ENCODE data around the gene SCML1. TPM values are rescaled to one million over a fixed set of nuclear protein-coding genes. Genes with fewer than 3 reads are reported as not detected.

The SCML1 gene
- total RNA-seq, 1 donor from 2014 or later, result 6.8 TPM

GRCh38 chrX:17732138-17732783 is 5.0 kb upstream of the SCML1 start:
- TF ChIP-seq, protein P1, sequence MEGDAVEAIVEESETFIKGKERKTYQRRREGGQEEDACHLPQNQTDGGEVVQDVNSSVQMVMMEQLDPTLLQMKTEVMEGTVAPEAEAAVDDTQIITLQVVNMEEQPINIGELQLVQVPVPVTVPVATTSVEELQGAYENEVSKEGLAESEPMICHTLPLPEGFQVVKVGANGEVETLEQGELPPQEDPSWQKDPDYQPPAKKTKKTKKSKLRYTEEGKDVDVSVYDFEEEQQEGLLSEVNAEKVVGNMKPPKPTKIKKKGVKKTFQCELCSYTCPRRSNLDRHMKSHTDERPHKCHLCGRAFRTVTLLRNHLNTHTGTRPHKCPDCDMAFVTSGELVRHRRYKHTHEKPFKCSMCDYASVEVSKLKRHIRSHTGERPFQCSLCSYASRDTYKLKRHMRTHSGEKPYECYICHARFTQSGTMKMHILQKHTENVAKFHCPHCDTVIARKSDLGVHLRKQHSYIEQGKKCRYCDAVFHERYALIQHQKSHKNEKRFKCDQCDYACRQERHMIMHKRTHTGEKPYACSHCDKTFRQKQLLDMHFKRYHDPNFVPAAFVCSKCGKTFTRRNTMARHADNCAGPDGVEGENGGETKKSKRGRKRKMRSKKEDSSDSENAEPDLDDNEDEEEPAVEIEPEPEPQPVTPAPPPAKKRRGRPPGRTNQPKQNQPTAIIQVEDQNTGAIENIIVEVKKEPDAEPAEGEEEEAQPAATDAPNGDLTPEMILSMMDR (IDR thresholded peaks at IDR 0.05; ENCODE audit: borderline replicate concordance), result no peak
- H3K9me3 ChIP-seq (replicated peaks), result no peaks in the 10 kb centered on the region
- no peak overlapping the region for H3K27ac ChIP-seq (replicated peaks)
- intact Hi-C loops (cut with micrococcal nuclease), result no loop called here
- no peak overlapping the region for H3K4me3 ChIP-seq
- no peak for DNase-seq
- no peaks in the 10 kb centered on the region for H3K36me3 ChIP-seq
- no peaks in the 10 kb centered on the region for H3K27me3 ChIP-seq (ENCODE audit: low read depth)
- H3K4me1 ChIP-seq, result no peaks in the 10 kb centered on the region

DNA sequence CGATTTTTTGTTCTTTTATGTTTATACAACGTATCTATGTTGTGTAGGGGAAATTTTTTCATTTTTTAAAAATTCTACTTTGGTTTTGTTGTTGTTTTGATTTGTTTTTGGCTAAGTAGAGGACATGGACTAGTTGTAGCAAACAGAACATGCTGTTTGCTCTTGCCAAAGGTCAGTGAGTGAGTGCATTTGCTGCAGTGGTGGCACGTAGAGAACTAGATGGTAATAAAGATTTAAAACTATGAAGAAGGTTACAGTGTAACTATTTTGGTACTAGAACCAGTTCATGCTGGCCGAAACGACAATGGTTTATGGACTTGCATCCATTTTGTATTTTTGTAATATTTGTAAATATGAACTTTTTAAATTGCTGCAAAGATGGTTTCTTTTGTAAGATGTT is 1.9 kb upstream of the SCML1 start:
- intact Hi-C loops (cut with micrococcal nuclease), result no loop called here
- H3K9me3 ChIP-seq (replicated peaks), result no peaks in the 10 kb centered on the region
- H3K27me3 ChIP-seq (ENCODE audit: low read depth), result no peaks in the 10 kb centered on the region
- TF ChIP-seq, protein P1 (IDR thresholded peaks at IDR 0.05; ENCODE audit: borderline replicate concordance), result no peak
- H3K4me1 ChIP-seq, result peaks cover 11% of the 10 kb centered on the region
- no peak overlapping the region for H3K4me3 ChIP-seq
- H3K36me3 ChIP-seq, result no peaks in the 10 kb centered on the region
- H3K27ac ChIP-seq (replicated peaks), result peak overlapping the region; percentile 81
- no peak for DNase-seq

GRCh38 chrX:17736478-17736855 is 826 bp upstream of the SCML1 start:
- no peak for DNase-seq
- no peaks in the 10 kb centered on the region for H3K9me3 ChIP-seq (replicated peaks)
- no peaks in the 10 kb centered on the region for H3K27me3 ChIP-seq (ENCODE audit: low read depth)
- H3K36me3 ChIP-seq, result no peaks in the 10 kb centered on the region
- peak overlapping the region; percentile 71 for H3K4me3 ChIP-seq
- intact Hi-C loops (cut with micrococcal nuclease), result no loop called here
- TF ChIP-seq, protein P1 (IDR thresholded peaks at IDR 0.05; ENCODE audit: borderline replicate concordance), result no peak
- H3K27ac ChIP-seq (replicated peaks), result peak overlapping the region; percentile 81
- peaks cover 11% of the 10 kb centered on the region for H3K4me1 ChIP-seq

DNA sequence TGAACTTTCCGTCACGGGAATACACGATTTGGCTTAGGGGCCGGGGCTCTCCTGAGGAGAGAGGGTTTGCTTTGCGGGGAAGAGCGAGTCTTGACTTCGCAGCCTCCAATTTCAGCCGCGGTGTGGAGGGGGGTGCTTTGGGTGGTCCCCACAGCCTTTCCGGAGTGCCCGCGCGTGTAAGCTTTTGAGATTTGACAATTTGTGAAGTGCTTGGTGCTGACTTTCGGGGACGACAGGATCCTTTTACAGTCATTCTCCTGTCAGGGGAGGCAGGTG is 355 bp downstream of the SCML1 start:
- Histone ChIP-seq H3K9me3 (replicated peaks) (no peaks in the 10 kb centered on the region), H3K27ac (replicated peaks) (peak overlapping the region; percentile 88), H3K4me3 (peak overlapping the region; percentile 71), H3K27me3 (ENCODE audit: low read depth) (no peaks in the 10 kb centered on the region), H3K4me1 (peaks cover 11% of the 10 kb centered on the region), H3K36me3 (no peaks in the 10 kb centered on the region)
- DNase-seq, result no peak
- intact Hi-C loops (cut with micrococcal nuclease), result no loop called here
- TF ChIP-seq, protein P1 (IDR thresholded peaks at IDR 0.05; ENCODE audit: borderline replicate concordance), result no peak

DNA sequence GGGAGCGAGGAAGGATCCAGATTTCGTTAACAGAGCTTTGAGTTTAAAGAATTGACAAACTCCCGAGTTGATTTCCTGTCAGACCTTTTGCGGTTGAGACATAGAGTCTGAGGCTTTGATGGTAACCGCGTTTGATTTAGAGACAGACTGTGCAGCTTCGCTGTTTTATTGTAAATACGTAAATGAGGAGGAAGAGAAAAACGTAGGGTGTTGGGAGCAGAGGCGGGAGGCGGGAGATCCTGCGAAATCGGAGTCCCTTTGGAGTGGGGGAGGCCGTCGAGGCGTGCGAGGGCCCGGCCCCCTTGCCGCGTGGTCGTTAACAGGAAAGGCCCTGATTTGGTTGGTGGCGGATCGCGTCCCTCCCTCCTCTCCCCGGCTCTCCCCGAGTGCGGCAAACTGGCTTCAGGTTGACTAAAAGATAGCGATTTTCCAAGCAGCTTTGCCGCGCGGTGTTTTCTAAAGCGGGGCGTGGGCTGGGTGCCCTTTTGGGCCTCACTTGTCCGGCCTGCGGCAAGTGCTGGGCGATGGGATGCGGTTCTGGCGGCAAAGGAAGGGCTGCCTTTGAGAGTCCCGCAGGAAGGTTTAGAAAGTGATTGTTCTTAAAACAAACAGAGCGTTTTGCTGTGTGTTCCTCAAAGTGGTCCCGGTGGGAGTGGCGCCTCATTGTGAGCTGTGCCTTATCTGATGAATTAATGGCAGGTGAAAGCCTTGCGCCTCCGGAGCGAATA is 857 bp downstream of the SCML1 start:
- Histone ChIP-seq H3K4me1 (peaks cover 11% of the 10 kb centered on the region), H3K27ac (replicated peaks) (peak overlapping the region; percentile 88), H3K9me3 (replicated peaks) (no peaks in the 10 kb centered on the region), H3K36me3 (no peaks in the 10 kb centered on the region), H3K4me3 (peak overlapping the region; percentile 71), H3K27me3 (ENCODE audit: low read depth) (no peaks in the 10 kb centered on the region)
- TF ChIP-seq, protein P1 (IDR thresholded peaks at IDR 0.05; ENCODE audit: borderline replicate concordance), result no peak
- peak; percentile 24 for DNase-seq
- intact Hi-C loops (cut with micrococcal nuclease), result no loop called here
